Gastrocnemius medialis (tissue), 4 donors: ENCODE measurements around the gene LAMC3. TPM values are rescaled to one million over a fixed set of nuclear protein-coding genes. Genes with fewer than 3 reads are reported as not detected.

Source experiments
- ATAC-seq, 2 donors: fragments of 150-250 bp; one replicate each; pipeline ENCODE4 v1.9.1; 2016
- DNase-seq, 2 donors: peaks; one replicate each; pipeline ENCODE4 v3.0.0-alpha.2; 2019
- H3K27ac ChIP-seq, 4 donors: fragments of 200-600 bp; sonication (generic); 1 replicate in 1 of 4; 2 replicates in 3 of 4; pipeline ENCODE4 v1.5.1; 2016 to 2018; ENCODE audit warnings: mild to moderate bottlenecking in 2 of 4, moderate library complexity in 1 of 4
- H3K27me3 ChIP-seq, 3 donors: fragments of 200-600 bp; sonication (generic) in 2 of 3; 1 replicate in 1 of 3; 2 replicates in 2 of 3; pipeline versions ENCODE4 v1.5.1 to v1.6.0; 2016 to 2019; ENCODE audit warnings: mild to moderate bottlenecking in 1 of 3, moderate library complexity in 1 of 3
- H3K36me3 ChIP-seq, 2 donors: fragments of 200-600 bp; sonication (generic) in 1 of 2; one replicate each; pipeline ENCODE4 v1.5.1; 2017 to 2018
- H3K4me1 ChIP-seq, 2 donors: fragments of 200-600 bp; sonication (generic) in 1 of 2; one replicate each; pipeline ENCODE4 v1.5.1; 2016 to 2017; ENCODE audit warnings: mild to moderate bottlenecking in 2 of 2
- H3K4me3 ChIP-seq, 4 donors: fragments of 200-600 bp; sonication (generic) in 3 of 4; 1 replicate in 1 of 4; 2 replicates in 3 of 4; pipeline ENCODE4 v1.5.1; 2016 to 2019; ENCODE audit warnings: mild to moderate bottlenecking in 2 of 4
- H3K9me3 ChIP-seq, 3 donors: fragments of 200-600 bp; sonication (generic) in 2 of 3; 1 replicate in 1 of 3; 2 replicates in 2 of 3; pipeline ENCODE4 v1.5.1; 2016 to 2019
- POLR2A ChIP-seq, 2 donors: fragments of 450-650 bp; IDR thresholded peaks; one replicate each; pipeline ENCODE4 v1.6.1; 2017; ENCODE audit warnings: antibody characterized with exemption in 2 of 2, mild to moderate bottlenecking in 2 of 2, moderate library complexity in 2 of 2
- in situ Hi-C, 4 donors: fragments of 200-750 bp; cut with MboI; loops; one replicate each; pipeline versions ENCODE4 v1.15.0 to v1.8.0; 2017; ENCODE audit warnings: low sequenced_read_pairs in 4 of 4
- intact Hi-C: fragments of 100-400 bp; cut with DNase I; formaldehyde crosslinking; loops from one replicate; pipeline ENCODE4 v1.15.1; 2023; ENCODE audit warnings: low total_unique reads
- total RNA-seq, 4 donors: library from RNA; depleted of rRNA; stranded (reverse); fragments of >200 nt; gene quantifications; one replicate each; pipeline versions ENCODE4 v1.1.0 to v1.2.3, GENCODE V29; 2016
- TF ChIP-seq, protein P1 (sequence below), 5 experiments: fragments of 450-650 bp in 3 of 5; fragments of 200-600 bp in 2 of 5; sonication (generic) in 2 of 5; IDR thresholded peaks in 4 of 5; conservative IDR thresholded peaks in 1 of 5; 1 replicate in 4 of 5; 2 replicates in 1 of 5; pipeline ENCODE4 v1.5.1; 2016 to 2019; ENCODE audit warnings: antibody characterized with exemption in 5 of 5, mild to moderate bottlenecking in 3 of 5, moderate library complexity in 3 of 5

LAMC3 gene
- total RNA-seq, 4 donors from 2014 or later = 0.07 to 1.5 (median 0.72) TPM

- intact Hi-C loops = no loop called here
- Histone ChIP-seq H3K36me3 (no peaks in the 10 kb centered on the region), H3K27ac (no peak overlapping the region), H3K4me1 (no peaks in the 10 kb centered on the region), H3K9me3 (no peaks in the 10 kb centered on the region), H3K4me3 (no peak overlapping the region), H3K27me3 (peaks cover 0 to 4% (median 0%) of the 10 kb centered on the region in 3 donors)
- in situ Hi-C loops = no loop called here
- DNase-seq = no peak
- no peak for TF ChIP-seq POLR2A (IDR thresholded peaks at IDR 0.05)
- TF ChIP-seq, protein P1, sequence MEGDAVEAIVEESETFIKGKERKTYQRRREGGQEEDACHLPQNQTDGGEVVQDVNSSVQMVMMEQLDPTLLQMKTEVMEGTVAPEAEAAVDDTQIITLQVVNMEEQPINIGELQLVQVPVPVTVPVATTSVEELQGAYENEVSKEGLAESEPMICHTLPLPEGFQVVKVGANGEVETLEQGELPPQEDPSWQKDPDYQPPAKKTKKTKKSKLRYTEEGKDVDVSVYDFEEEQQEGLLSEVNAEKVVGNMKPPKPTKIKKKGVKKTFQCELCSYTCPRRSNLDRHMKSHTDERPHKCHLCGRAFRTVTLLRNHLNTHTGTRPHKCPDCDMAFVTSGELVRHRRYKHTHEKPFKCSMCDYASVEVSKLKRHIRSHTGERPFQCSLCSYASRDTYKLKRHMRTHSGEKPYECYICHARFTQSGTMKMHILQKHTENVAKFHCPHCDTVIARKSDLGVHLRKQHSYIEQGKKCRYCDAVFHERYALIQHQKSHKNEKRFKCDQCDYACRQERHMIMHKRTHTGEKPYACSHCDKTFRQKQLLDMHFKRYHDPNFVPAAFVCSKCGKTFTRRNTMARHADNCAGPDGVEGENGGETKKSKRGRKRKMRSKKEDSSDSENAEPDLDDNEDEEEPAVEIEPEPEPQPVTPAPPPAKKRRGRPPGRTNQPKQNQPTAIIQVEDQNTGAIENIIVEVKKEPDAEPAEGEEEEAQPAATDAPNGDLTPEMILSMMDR (IDR thresholded peaks at IDR 0.05 in 4 of 5, conservative IDR thresholded peaks at IDR 0.05 in 1 of 5) = no peak
- ATAC-seq = no peak
Measured at GRCh38 chr9:131081868-131082267, 72.9 kb downstream of the LAMC3 start.

DNA sequence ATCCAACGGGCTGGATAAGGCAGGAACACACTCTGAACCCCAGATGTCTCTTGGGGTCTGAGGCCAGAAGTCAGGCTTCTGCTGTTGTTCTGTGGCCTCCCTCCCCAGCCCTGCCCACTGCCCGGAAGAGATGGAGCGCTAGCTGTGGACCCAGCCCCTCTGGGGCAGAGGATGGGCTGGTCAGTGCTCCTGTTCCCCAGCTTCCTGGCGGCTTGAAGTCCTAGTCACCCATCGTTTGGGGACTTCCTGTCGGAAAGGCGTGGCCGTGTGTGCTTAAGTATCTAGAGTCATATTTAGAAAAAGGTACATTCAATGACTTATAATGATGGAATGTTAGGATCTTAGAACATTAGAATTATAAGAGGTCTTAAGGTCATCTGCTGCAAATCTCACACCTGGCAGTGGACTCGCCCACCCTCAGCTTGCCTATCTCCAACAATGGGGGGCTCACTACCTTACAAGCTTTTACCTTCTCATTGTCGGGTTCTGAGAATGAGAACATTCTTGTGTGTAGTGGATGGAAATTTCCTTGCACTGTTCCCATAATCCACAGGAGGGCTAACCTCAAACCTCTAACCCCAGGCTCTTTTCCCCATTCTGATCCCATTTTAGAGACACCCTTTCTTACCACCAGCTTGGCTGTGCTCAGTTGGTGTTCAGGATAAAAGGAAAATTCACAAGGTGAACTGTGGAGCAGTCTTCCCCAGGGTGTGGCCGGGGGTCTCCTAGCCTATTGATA is 74.0 kb downstream of the LAMC3 start:
- intact Hi-C loops (no loop called here), in situ Hi-C loops (no loop called here)
- TF ChIP-seq, protein P1 (IDR thresholded peaks at IDR 0.05 in 4 of 5, conservative IDR thresholded peaks at IDR 0.05 in 1 of 5) = no peak
- no peak for TF ChIP-seq POLR2A (IDR thresholded peaks at IDR 0.05)
- Histone ChIP-seq H3K9me3 (no peaks in the 10 kb centered on the region), H3K27ac (no peak overlapping the region), H3K4me1 (no peaks in the 10 kb centered on the region), H3K4me3 (no peak overlapping the region), H3K36me3 (no peaks in the 10 kb centered on the region), H3K27me3 (peaks cover 0 to 4% (median 0%) of the 10 kb centered on the region in 3 donors)
- ATAC-seq (no peak), DNase-seq (no peak)

DNA sequence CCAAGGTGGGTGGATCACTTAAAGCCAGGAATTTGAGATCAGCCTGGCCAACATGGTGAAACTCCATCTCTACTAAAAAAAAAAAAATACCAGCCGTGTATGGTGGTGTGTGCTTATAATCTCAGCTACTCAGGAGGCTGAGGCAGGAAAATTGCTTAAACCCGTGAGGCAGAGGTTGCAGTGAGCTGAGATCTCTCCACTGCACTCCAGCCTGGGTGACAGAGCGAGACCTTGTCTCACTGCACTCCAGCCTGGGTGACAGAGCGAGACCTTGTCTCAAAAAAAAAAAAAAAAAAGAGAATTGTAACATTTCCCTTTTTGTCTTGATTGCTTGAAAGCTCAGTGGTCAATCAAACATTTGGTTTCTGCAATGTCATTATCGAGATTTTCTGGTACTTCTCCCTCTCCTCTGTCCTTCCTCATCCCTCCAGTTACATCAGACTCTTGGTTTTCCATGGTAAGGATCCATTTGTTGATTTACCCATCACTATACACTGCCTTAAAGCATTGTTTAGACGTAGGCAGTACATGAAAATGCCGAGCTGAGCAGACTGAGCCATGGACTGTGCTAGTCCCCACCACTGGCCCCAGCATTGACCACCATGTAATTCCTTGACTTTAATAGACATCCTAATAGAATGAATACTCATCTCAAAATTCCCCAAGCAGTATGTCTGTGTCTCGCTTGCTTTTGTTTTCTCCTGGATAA is 75.8 kb downstream of the LAMC3 start:
- H3K36me3 ChIP-seq = no peaks in the 10 kb centered on the region
- no peak for ATAC-seq
- TF ChIP-seq POLR2A (IDR thresholded peaks at IDR 0.05) = no peak
- TF ChIP-seq, protein P1 (IDR thresholded peaks at IDR 0.05 in 4 of 5, conservative IDR thresholded peaks at IDR 0.05 in 1 of 5) = no peak
- no peak overlapping the region for H3K4me3 ChIP-seq
- intact Hi-C loops = no loop called here
- no peaks in the 10 kb centered on the region for H3K4me1 ChIP-seq
- no peak for DNase-seq
- H3K27me3 ChIP-seq = peaks cover 0 to 4% (median 0%) of the 10 kb centered on the region in 3 donors
- in situ Hi-C loops = no loop called here
- H3K9me3 ChIP-seq = no peaks in the 10 kb centered on the region
- no peak overlapping the region for H3K27ac ChIP-seq

GRCh38 chr9:131085370-131086122 is 76.6 kb downstream of the LAMC3 start:
- H3K36me3 ChIP-seq = no peaks in the 10 kb centered on the region
- DNase-seq (no peak), ATAC-seq (no peak)
- H3K4me1 ChIP-seq = no peaks in the 10 kb centered on the region
- intact Hi-C loops = no loop called here
- H3K4me3 ChIP-seq = no peak overlapping the region
- TF ChIP-seq, protein P1 (IDR thresholded peaks at IDR 0.05 in 4 of 5, conservative IDR thresholded peaks at IDR 0.05 in 1 of 5) = no peak
- peaks cover 0 to 4% (median 0%) of the 10 kb centered on the region in 3 donors for H3K27me3 ChIP-seq
- in situ Hi-C loops = no loop called here
- no peak overlapping the region for H3K27ac ChIP-seq
- H3K9me3 ChIP-seq = no peaks in the 10 kb centered on the region
